Activated T-cell treated with anti-CD3 and anti-CD28 coated beads for 48 hours (primary cell): ENCODE data around the gene CD55.

Source experiments
- DNase-seq: peaks from one replicate; pipeline ENCODE4 v3.0.0-alpha.2; 2020; ENCODE audit warnings: low read depth

Gene CD55, protein sequence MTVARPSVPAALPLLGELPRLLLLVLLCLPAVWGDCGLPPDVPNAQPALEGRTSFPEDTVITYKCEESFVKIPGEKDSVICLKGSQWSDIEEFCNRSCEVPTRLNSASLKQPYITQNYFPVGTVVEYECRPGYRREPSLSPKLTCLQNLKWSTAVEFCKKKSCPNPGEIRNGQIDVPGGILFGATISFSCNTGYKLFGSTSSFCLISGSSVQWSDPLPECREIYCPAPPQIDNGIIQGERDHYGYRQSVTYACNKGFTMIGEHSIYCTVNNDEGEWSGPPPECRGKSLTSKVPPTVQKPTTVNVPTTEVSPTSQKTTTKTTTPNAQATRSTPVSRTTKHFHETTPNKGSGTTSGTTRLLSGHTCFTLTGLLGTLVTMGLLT

GRCh38 chr1:207321079-207321789 lies at the start of gene CD55:
CD55 (plus strand) TSS chr1:207321678; CDS start chr1:207321766, 88 bp downstream.
- peak; percentile 95 for DNase-seq

DNA sequence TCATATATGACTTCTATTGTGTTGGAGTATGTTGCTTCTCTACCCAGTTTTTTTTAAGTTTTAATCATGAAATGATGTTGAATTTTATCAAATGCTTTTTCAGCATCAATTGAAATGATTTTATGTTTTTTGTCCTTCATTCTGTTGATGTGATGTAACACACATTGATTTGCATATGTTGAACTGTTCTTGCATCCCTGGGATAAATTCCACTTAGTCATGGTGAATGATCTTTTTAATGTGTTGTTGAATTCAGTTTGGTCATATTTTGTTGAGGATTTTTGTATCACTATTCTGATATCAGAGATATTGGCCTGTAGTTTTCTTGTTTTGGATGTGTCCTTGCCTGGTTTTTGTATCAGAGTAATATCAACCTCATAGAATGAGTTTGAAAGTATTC lies 46.6 kb upstream of the CD55 start:
- DNase-seq: no peak

GRCh38 chr1:207276465-207276864 lies 45.0 kb upstream of the CD55 start:
- no peak for DNase-seq

GRCh38 chr1:207277241-207277640 lies 44.2 kb upstream of the CD55 start:
- DNase-seq: no peak

GRCh38 chr1:207279652-207280051 lies 41.8 kb upstream of the CD55 start:
- no peak for DNase-seq

GRCh38 chr1:207280706-207281105 lies 40.8 kb upstream of the CD55 start:
- no peak for DNase-seq

DNA sequence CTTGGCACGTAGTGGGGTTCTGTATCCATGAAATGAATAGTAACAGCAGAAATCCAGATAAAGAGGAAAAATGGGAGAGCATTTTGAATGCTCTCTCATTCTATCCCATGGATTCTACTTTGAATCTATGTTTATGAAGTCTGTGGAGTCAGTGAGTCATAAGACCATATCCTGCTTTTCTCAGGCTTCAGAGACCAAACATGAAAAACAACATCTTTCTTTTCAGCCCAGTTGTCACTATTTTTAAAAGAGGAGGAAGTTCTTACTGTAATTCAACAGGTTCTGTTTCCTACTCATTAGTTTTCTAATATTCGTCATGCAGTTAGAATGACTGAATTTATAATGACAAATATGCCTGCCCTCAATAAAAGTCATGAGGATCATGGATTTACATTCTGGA lies 39.4 kb upstream of the CD55 start:
- DNase-seq: no peak

- no peak for DNase-seq
These were observed 38.7 kb upstream of the CD55 start for GRCh38 chr1:207282496-207283380.

DNA sequence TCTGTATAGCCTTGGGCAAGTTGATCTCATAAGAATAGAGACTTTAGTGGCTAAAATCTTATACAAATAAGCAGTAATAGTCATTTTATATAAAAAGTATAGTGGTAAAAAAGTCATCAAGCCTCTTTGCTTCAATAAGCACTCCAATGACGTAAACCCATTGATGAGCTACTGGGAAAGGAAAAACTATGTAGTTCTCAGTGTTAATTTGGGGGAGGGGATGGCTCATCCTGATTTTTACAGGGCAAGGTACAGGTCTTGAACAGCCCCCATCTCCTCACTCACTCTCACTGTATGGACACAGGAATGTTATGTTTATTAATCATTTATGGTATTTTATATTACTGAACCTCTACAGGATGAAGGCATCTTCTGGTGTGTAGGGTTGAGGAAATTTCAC lies 38.1 kb upstream of the CD55 start:
- DNase-seq: no peak

- DNase-seq: no peak
These were observed 37.1 kb upstream of the CD55 start for GRCh38 chr1:207284209-207284897.

DNA sequence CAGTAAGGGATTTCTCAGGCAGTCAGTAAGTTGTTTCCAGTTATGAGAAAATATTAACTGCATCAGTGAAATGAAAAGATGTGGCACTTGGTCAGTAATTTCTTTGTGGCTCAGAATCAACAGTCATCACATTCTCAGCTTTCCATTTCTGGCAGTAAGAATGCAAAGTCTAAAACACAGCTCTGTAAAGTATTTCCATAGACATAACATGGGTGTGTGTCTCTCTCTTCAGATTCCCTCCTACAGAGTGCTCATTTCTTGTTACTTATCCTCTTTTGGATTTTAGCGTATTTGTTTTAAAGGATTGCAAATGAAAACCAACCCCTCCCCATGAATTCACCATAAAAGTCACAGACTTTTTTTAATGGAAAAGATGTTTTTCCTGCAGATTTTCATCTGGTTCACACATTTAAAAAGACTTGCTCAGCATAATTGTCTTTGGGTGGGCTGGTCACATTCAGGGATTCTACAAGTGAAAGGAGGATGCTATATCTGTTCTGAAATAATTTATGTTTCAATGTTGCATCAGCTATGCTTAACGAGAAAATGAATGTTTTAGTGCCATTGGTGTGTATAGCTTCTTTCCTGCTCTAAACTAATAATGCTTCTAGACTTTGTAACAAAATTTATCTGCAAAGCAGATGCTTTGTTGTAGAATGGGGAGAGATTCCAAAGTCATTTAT lies 34.6 kb upstream of the CD55 start:
- no peak for DNase-seq

GRCh38 chr1:207288315-207288714 lies 33.2 kb upstream of the CD55 start:
- no peak for DNase-seq

DNA sequence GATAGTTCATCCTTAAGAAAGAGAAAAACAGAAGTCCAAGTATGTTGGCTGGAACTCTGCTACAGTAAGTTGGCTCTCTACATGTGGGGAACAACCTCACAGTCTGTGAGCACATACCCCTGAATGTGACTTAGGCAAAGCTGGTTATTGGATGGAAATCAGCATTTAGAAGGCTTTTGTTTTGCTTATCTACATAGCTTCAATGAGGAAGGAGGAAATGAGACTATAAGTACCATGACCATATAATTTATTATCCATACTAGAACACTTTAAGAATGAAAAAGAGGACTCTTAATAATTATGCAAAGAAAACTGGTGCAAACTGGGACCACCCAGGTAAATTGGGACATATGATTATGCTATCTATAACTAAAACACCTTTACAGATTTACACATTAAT lies 31.7 kb upstream of the CD55 start:
- no peak for DNase-seq

GRCh38 chr1:207291723-207292122 lies 29.8 kb upstream of the CD55 start:
- DNase-seq: no peak

DNA sequence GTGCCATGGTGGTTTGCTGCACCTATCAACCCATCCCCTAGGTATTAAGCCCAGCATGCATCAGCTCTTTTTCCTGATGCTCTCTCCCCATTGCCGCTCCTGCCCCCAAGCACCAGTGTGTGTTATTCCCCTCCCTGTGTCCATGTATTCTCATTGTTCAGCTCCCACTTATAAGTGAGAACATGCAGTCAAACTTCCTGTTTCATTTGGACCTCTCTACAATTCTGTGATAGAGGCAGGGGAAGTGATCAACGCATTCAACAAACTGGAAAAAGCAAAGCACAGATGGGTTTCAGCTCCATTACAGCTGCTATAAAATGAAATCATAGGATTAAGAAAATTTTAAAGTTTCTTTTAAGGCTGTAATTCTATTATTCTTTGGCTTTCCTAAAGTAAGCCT lies 23.3 kb upstream of the CD55 start:
- DNase-seq: no peak

DNA sequence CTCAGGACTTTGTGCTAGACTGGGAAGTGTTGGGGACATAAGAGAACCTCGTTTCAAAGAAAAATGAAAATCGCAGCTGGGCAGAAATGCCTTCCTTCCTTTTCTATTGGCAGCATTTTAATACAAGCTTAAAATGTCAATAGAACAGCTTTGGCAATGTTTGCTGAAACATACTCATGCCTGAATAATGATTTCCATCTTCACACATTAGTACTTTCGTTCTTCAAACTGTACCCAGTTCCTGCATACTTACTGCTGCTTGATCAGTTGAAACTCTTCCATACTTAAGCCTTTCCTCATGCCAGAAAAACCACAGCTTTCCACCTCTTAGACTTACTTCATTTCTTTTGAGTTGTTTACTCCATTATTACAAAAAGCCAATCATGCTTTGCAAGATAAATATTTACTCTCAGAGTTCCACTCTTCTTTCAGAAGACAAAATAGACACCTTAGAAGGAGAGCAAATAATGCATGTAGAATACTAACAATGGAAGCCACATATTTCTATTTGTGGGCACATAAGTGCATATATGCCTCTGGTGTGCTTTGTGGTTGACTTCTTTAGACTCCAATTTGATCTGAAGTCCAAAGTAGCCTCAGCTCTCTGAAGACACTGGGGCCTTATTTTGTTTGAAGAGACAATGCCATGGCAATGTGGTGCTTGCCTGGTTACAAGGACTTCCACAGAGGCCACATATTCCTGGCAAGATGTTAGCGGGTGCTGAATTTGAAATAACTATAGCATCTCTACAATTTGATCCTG lies 22.7 kb upstream of the CD55 start:
- no peak for DNase-seq

DNA sequence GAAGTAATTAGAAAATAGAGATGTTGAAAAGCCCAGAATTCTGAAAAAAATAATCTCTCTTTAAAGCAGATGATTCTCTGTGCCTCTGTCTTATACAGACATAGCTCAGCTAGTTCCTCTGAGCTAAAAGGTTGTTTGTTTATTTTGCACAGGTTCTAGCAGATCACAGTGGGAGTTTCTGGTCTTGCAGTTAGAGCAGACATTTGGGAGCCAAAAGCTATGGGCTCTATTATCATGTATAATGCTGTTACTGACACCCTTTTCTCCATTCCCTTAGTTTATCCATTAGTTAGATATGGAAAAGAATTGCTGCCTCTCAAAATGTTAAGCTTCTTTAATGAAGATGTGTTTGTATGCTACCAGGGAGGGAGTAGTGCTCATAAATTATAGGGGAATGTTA lies 20.5 kb upstream of the CD55 start:
- DNase-seq: no peak

DNA sequence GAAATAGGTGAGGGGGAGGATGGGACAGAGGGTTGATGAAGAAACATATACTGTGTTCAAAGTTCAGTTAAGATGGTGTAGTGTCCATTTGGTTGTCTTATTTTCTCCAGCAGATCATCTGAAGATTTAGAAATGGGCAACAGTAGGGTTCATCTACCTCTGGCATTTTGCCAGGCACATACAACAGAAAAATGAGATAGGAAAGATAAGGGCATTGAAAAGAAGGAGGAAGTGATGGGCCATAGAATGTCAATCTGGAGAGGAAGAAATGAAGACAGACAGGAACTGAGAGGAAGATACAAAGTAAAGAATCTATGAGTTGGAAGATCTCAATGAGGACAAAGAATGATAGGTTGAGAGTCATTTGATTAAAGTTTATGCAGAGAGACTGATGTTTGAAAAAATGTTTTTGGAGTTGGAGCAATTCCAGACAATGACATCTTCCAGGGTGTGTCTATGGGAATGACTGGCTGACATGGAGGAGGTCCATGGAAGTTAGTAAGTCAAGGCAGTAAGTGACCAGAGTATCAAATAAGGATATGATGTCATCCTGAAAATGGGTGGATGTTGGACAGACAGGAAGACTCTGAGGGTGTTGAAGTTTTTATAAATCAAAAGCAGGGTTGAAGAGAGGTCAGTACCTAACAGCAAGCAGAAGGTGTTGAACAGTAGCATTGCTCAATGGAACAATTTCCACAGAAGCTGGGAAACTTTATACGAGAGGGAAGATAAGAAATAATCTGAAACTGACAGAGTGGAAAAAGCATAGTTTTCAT lies 18.7 kb upstream of the CD55 start:
- DNase-seq: no peak

DNA sequence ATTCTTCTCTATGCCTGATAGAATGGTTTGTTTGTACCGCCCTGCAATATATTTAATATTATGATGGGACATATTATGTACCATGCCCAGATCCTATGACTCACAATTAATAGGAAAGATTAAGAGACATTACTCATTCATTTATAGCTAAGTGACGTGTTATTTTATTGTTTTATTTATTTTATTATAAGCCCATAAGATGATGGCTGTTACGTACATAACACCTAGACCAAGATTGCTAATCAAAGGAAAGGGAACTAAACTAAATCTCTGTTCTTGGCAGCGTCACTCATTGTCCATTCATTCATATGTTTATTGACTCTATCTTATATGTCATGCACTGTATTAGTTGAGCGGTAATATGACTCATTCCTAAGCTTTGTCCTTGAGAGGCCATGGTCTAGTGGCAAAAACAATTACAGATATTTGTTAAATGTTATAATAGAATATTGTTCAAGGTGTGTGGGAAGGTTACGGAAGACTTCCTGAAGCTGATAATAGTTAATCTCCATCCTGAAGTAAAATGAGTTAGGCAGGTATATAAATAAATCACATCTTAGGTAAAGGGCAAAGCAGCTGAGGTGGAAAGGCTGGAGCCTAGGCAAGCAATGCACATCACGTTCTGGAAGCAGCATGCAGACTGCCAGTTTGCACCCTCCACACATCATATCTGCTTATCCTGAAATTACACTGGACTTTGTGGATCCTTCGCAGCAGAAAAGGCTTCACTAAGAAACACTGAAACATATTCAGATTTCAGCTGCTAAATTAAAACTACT lies 16.6 kb upstream of the CD55 start:
- no peak for DNase-seq
